ENCODE measurements around the gene SEMA3E.

The SEMA3E gene

DNA sequence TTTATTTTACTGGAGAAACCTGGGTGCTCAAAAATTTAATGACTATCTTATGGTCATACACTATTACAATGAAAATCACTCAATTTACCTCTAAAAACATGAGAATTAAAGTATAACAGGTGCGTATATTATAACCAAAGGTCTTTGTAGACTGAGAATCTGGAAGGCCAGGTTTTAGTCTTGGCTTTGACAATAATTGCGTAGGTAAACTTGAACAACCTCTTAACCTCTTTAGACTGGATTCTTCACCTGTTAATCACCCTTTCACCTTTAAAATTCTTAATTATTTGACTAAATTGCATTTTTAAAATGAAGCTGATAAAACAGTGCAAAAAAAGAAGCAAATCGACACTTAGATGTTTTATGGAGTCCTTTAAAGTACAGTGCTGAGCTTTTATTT, 156.1 kb downstream of the SEMA3E start:
- H3K4me3 ChIP-seq (ENCODE audit: low read length, poor library complexity, severe bottlenecking): no peak overlapping the region
- no peak overlapping the region for H2AFZ ChIP-seq (ENCODE audit: low read length)
- H3F3A ChIP-seq (ENCODE audit: low read depth): no peaks in the 10 kb centered on the region
- no peak overlapping the region for H3K9ac ChIP-seq (ENCODE audit: low read depth, low read length, poor library complexity, severe bottlenecking)
- no peak overlapping the region for H3K4me2 ChIP-seq (ENCODE audit: low read depth, low read length, poor library complexity, severe bottlenecking)
- H3K4me1 ChIP-seq (ENCODE audit: insufficient read depth, low read length, poor library complexity, severe bottlenecking): no peaks in the 10 kb centered on the region
- H3K27me3 ChIP-seq (ENCODE audit: insufficient read depth, low read length, poor library complexity, severe bottlenecking): no peaks in the 10 kb centered on the region
- H3K36me3 ChIP-seq (ENCODE audit: insufficient read depth, low read length): no peaks in the 10 kb centered on the region
- H3K9me3 ChIP-seq (ENCODE audit: insufficient read depth, low read depth, low read length): no peaks in the 10 kb centered on the region
- TF ChIP-seq, protein P1, sequence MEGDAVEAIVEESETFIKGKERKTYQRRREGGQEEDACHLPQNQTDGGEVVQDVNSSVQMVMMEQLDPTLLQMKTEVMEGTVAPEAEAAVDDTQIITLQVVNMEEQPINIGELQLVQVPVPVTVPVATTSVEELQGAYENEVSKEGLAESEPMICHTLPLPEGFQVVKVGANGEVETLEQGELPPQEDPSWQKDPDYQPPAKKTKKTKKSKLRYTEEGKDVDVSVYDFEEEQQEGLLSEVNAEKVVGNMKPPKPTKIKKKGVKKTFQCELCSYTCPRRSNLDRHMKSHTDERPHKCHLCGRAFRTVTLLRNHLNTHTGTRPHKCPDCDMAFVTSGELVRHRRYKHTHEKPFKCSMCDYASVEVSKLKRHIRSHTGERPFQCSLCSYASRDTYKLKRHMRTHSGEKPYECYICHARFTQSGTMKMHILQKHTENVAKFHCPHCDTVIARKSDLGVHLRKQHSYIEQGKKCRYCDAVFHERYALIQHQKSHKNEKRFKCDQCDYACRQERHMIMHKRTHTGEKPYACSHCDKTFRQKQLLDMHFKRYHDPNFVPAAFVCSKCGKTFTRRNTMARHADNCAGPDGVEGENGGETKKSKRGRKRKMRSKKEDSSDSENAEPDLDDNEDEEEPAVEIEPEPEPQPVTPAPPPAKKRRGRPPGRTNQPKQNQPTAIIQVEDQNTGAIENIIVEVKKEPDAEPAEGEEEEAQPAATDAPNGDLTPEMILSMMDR (conservative IDR thresholded peaks at IDR 0.05; ENCODE audit: low read length): no peak
- no peak for TF ChIP-seq EZH2phosphoT487 (IDR thresholded peaks at IDR 0.05; ENCODE audit: borderline replicate concordance)
- no peaks in the 10 kb centered on the region for H4K20me1 ChIP-seq (ENCODE audit: insufficient read depth, low read length, poor library complexity, severe bottlenecking)
- H3K79me2 ChIP-seq (ENCODE audit: insufficient read depth, low read length): no peaks in the 10 kb centered on the region
- H3K9me2 ChIP-seq (replicated peaks; ENCODE audit: low read depth, low read length): no peaks in the 10 kb centered on the region

DNA sequence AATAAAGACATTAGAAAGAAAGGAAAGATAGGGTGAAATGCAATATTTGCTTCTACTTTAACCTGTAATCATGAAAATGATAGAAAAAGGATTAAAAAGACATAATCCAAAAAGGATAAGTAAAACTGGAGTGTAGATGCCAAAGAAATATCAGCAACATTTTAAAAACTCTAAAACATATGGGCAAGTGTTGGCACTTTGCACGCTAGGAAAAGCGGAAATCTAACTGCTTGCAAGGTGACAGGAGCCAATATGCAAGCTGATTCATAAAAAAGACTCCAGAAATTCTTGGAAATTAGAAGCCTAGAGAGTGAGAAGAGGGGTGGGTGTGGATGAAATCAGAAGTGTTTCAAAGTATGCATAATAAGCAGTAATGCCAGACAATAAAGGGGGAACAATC, 161.1 kb downstream of the SEMA3E start:
- no peaks in the 10 kb centered on the region for H3K9me3 ChIP-seq (ENCODE audit: insufficient read depth, low read depth, low read length)
- H3K4me1 ChIP-seq (ENCODE audit: insufficient read depth, low read length, poor library complexity, severe bottlenecking): no peaks in the 10 kb centered on the region
- no peak overlapping the region for H3K4me3 ChIP-seq (ENCODE audit: low read length, poor library complexity, severe bottlenecking)
- H3K9me2 ChIP-seq (replicated peaks; ENCODE audit: low read depth, low read length): 0 out of 2 replicates have a peak, but pooled peaks cover 4% of the 10 kb centered on the region
- no peaks in the 10 kb centered on the region for H3F3A ChIP-seq (ENCODE audit: low read depth)
- no peaks in the 10 kb centered on the region for H4K20me1 ChIP-seq (ENCODE audit: insufficient read depth, low read length, poor library complexity, severe bottlenecking)
- H3K4me2 ChIP-seq (ENCODE audit: low read depth, low read length, poor library complexity, severe bottlenecking): no peak overlapping the region
- H3K27me3 ChIP-seq (ENCODE audit: insufficient read depth, low read length, poor library complexity, severe bottlenecking): no peaks in the 10 kb centered on the region
- no peaks in the 10 kb centered on the region for H3K36me3 ChIP-seq (ENCODE audit: insufficient read depth, low read length)
- TF ChIP-seq, protein P1 (conservative IDR thresholded peaks at IDR 0.05; ENCODE audit: low read length): no peak
- no peak for TF ChIP-seq EZH2phosphoT487 (IDR thresholded peaks at IDR 0.05; ENCODE audit: borderline replicate concordance)
- H2AFZ ChIP-seq (ENCODE audit: low read length): no peak overlapping the region
- no peak overlapping the region for H3K9ac ChIP-seq (ENCODE audit: low read depth, low read length, poor library complexity, severe bottlenecking)
- no peaks in the 10 kb centered on the region for H3K79me2 ChIP-seq (ENCODE audit: insufficient read depth, low read length)

DNA sequence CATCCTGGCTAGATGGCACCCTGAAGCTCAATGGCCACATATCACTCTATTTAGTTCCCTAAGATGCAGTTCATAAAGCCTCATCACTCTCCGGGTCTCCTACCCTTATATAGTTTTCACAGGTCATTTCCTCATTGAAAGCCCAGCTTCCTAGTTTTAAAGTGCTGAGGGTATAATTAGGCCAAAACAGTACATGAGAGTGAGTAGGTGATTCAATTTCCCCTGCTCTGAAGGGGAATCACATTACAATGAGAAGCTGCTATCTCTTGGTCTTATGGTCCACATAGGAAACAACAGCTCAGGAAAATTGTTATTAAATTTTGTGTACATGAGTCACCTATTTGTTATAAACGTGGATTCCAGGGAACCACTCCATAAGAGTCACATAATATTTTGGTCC, 162.0 kb downstream of the SEMA3E start:
- no peaks in the 10 kb centered on the region for H3K4me1 ChIP-seq (ENCODE audit: insufficient read depth, low read length, poor library complexity, severe bottlenecking)
- no peak overlapping the region for H3K4me2 ChIP-seq (ENCODE audit: low read depth, low read length, poor library complexity, severe bottlenecking)
- 0 out of 2 replicates have a peak, but pooled peaks cover 4% of the 10 kb centered on the region for H3K9me2 ChIP-seq (replicated peaks; ENCODE audit: low read depth, low read length)

More for the DNA sequence above, 162.0 kb downstream of the SEMA3E start:
- H3K36me3 ChIP-seq (ENCODE audit: insufficient read depth, low read length): no peaks in the 10 kb centered on the region
- H3K4me3 ChIP-seq (ENCODE audit: low read length, poor library complexity, severe bottlenecking): no peak overlapping the region
- H4K20me1 ChIP-seq (ENCODE audit: insufficient read depth, low read length, poor library complexity, severe bottlenecking): no peaks in the 10 kb centered on the region
- no peak overlapping the region for H3K9ac ChIP-seq (ENCODE audit: low read depth, low read length, poor library complexity, severe bottlenecking)
- no peaks in the 10 kb centered on the region for H3K27me3 ChIP-seq (ENCODE audit: insufficient read depth, low read length, poor library complexity, severe bottlenecking)
- H3K79me2 ChIP-seq (ENCODE audit: insufficient read depth, low read length): no peaks in the 10 kb centered on the region
- H2AFZ ChIP-seq (ENCODE audit: low read length): no peak overlapping the region
- H3F3A ChIP-seq (ENCODE audit: low read depth): no peaks in the 10 kb centered on the region
- no peaks in the 10 kb centered on the region for H3K9me3 ChIP-seq (ENCODE audit: insufficient read depth, low read depth, low read length)
- TF ChIP-seq, protein P1 (conservative IDR thresholded peaks at IDR 0.05; ENCODE audit: low read length): no peak
- TF ChIP-seq EZH2phosphoT487 (IDR thresholded peaks at IDR 0.05; ENCODE audit: borderline replicate concordance): no peak
